Stimulated activated CD8-positive, alpha-beta memory T cell treated with anti-CD3 and anti-CD28 coated beads, Interleukin-15, amount 100 ng/mL, for 1 hour (primary cell): ENCODE measurements around the gene CFAP69.
"Not testable (repeated sequence)": the region's sequence is repeated elsewhere in the genome, so short reads cannot be mapped to it uniquely, and the experiment has no call there.

Source experiments
- DNase-seq: peaks from one replicate; pipeline ENCODE4 v3.0.0-alpha.2; 2020; ENCODE audit warnings: low read depth

Gene CFAP69

DNA sequence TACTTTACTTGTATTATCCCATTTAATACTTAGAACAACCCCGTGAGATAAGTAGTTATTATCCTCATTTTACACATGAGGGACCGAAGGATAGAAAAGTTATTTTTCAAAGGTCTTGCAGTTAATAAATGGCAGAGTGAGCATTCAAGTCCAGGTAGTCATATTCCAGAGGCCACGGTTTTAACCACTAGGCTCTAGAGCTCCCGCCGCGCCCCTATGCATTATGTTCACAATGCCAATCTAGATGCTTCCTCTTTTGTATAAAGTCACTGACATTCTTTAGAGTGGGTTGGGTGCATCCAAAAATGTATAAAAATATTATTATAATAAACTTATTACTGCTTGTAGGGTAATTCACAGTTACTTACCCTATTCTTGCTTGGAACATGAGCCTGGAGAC, 11.4 kb upstream of the CFAP69 start:
- DNase-seq = no peak

DNA sequence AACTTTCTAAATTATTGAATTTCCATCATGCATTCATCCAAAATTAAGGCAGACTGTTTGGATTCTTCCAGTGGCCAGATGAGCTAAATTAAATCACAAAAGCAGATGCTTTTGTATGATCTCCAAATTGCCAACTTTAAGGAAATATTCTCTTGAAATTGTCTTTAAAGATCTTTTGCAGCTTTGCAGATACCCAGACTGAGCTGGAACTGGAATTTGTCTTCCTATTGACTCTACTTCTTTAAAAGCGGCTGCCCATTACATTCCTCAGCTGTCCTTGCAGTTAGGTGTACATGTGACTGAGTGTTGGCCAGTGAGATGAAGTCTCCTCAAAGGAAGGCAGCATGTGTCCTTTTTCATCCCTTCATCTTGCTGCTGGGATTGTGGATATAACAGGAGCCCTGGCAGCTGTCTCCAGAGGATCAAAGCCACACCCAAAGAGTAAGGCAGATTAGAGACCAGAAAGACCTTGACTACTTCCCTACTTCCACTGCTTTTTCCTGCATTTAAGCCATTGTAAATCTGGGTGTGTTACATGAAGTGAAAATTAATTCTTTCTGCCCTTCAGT, 8.2 kb upstream of the CFAP69 start:
- DNase-seq = no peak

DNA sequence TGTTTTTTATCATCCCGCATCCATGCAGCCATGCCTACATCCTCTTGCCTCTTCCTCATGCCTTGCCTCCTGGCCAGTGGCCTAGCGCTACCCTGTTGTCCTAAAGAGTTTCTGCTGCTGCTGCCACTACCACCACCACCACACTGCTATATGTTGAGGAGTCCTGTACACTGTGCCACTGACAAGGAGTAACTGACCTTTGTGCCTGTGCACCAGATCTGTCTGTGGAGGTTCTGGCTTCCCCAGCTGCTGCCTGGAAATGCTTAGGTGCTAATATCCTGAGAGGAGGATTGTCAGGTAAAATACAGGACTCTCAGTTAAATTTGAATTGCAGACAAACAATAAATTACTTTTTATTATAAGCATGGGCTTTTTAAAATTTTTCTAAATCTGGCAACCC, 7.0 kb upstream of the CFAP69 start:
- DNase-seq = no peak

DNA sequence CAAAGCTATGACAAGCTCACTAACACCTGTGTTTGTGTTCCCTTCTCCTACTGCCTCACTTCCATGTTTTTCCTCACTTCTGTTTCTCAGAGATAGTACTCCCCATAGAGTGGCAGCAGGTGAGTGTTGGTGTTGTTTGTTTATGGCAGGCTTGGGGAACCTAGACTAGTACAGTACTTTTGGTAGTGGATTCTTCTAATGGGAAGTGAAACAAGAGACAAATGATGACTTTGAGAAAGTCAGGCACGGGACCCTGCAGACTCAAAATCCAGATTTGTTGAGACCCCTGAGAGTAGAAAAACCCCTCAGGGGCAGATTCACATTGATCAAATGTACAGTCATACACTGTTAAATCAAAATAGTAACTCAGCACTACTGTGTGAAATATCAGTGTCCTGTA, 6.4 kb upstream of the CFAP69 start:
- DNase-seq = no peak

DNA sequence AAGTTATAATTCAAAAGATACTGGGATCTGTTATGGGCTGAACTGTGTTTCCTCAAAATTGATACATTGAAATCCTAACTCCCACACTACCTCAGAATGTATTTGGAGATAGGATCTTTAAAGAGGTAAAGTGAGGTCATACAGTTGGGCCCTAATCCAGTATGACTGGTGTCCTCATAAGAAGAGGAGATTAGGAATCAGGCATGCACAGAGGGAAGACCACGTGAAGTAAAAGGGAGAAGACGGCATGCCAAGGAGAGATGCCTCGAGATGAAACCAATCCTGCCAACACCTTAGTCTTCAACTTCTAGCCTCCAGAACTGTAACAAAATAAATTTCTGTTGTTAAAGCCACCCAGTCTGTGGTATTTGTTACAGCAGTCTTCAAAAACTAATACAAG, 5.9 kb upstream of the CFAP69 start:
- DNase-seq = no peak

DNA sequence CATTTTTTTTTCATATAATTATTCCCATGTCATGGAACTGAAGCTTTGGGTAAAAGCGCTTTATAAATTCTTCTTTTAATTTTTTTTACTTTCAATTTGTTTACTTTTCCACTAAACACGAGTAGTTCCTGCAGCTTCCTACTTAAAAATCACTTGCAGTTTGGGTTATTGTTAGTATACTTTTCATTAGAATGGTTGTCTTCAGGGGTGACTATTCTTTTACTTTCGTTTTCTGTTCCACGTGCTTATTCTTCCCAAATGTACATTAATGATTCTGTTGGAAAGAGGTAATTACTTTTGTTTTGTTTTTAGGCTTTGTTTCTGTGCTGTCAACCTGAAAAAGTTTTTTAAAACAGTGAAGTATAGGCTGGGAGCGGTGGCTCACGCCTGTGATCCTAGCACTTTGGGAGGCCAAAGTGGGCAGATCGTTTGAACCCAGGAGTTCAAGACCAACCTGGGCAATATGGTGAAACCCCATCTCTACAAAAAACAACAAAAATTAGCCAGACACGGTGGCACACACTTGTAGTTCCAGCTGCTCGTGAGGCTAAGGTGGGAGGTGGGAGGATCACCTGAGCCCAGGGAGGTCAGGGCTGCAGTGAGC, 5.2 kb upstream of the CFAP69 start:
- DNase-seq = no peak

DNA sequence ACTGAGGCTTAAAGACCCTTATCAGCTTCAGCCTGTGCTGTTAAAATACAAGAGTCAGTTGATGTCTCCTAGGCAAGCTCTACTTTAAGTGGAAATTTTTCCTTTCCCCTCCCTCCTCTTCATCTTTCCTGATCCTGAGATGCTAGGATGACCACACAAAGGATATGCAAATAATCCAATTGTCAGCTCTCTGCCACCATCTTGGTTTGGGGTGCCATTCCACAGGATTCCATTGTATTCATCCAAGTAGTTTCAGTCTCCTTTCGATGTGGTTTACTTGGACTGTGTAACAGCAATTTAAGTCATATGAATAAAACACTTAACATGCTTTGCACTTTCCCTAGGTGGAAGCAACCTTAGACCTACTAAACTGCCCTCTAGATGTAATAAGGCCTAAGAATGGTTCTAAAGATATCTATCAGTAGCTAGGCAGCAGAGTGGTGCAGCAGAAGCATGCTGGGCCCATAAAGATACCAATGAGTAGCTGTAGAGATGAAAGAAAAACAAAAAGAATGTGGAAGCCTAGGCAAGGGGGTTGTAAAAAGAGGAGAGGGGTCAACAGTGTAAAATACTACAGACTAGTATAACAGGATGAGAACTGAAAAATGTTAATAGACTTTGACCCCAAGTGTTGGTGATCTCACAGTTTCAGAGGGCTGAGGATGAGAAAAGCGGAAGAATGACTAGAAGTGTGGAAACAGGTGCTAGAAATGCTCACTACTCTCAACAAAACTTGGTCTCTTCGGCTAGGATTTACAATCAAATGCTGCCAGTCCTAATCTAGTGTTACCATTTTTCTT, 2.4 kb upstream of the CFAP69 start:
- DNase-seq = no peak

DNA sequence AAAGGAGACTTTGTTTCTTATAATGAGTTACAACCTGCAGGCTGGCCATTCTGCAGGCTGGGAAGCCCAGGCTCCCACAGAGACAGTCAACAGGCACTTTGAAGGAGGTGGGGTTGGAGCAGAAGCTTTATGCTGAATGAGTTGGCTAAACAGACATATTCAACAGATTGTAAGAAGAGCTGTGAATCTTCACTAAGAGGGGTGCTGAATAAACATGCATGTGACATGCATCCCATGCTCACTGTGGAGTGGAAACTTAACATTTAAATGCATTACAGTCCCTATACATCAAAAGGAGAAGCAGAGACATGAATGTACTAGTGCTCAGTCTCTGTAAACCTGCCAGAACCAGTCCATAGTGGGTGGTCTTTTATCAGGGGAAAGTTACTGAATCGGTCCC, 1.4 kb upstream of the CFAP69 start:
- no peak for DNase-seq

DNA sequence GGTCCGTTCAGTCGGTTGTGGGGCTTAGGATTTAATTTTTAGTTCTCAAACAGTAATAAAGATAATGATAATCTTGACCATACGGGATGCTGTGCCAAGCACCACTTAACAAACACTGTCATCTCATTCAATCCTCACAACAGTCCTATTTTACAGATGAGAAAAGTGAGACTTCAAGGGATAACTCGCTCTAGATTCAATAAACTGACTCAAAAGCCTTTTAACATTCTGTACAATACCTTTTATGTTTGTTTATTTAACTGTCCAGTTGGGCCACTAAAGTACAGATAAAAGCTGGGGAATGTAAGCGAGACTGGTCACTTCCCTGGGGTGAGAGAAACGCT, 437 bp upstream of the CFAP69 start:
- no peak for DNase-seq

DNA sequence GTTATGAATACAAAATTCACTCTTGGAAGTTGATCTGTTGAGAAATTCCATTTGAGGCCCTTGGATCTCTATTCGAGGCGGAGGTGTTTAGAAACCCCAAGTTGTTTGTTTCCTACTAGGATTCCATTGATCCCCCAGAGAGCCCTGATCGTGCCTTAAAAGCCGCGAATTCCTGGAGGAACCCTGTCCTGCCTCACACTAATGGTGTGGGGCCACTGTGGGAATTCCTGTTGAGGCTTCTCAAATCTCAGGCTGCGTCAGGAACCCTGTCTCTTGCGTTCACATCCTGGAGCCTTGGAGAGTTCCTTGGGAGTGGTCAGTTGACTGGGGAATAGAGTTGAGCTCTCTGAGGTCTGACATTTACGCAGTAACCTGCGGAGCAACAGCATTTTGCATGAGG, 1.2 kb downstream of the CFAP69 start:
- DNase-seq = no peak

DNA sequence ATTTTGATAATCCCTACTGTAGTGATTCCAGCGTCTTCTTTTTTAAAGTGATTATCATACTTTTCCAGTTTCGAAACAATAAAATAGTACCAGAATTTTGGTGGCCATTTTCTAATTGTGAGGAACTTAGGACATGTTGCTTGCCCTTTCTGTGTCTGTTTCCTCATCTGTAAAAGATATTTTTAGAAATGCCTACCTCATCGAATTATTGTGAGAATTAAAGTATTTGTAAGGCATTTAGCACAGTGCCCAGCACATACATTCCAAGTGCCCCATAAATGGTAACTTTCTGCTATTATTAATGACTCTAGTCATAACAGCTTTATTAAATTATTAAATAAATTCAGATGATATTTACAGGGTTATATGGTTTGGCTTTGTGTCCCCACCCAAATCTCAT, 3.7 kb downstream of the CFAP69 start:
- DNase-seq = no peak

DNA sequence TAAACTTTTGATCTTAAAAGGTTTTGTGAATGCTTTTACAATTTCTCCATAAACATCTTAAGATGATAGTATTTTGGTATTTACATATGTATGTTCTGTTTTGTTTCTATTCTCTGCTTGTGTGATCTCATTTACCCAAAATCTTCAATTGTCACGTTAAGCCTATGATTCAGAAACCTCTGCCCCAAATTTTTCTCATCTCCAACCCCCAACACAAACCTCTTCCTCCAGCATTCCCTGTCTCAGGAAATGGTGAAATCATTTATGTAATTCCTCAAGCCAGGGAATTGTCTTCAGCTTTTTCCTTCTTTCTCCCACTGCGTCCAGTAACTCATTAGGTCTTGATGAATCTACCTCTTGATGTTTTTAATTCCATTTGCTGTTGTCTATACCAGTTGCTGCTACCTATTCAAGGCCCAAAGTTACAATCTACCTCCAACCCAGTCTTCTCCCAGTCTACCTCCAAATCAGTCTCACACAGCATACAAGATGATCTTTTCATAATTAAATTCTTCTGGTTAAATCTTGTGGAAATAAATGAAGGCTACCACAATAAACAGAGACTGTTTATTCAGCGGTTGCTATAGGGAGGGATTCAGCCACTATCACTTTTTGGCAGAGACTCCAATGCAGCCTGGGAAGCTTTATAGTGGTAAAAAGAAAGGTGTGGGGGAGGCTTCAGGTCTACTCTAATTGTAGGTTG, 5.8 kb downstream of the CFAP69 start:
- no peak for DNase-seq

DNA sequence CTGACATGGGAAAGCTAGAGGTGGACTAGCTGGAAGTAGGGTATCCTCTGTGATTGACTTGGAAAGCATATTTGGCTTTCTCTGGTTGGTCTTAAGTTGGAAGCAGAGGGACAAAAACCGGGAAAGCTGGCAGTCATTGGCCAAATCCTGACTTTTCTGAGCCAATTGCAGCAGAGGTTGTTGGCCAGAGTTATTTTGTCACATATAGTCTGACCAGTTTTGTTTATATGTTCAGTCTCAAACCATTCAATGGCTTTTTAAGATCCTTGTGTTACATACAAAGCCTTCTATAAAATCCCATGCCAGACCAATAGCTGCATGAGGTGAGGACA, 6.3 kb downstream of the CFAP69 start:
- DNase-seq = no peak

DNA sequence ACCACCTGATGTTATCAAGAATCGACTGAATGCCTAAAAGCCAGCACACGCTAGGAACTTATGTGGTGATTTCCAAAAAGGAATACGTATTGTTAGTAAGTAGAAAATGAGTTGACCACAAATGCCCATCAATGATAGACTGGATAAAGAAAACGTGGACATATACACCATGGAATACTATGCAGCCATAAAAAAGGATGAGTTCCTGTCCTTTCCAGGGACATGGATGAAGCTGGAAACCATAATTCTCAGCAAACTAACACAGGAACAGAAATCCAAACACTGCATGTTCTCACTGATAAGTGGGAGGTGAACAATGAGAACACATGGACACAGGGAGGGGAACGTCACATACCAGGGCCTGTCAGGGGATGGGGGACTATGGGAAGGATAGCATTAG, 11.0 kb downstream of the CFAP69 start:
- DNase-seq = not testable (repeated sequence)

DNA sequence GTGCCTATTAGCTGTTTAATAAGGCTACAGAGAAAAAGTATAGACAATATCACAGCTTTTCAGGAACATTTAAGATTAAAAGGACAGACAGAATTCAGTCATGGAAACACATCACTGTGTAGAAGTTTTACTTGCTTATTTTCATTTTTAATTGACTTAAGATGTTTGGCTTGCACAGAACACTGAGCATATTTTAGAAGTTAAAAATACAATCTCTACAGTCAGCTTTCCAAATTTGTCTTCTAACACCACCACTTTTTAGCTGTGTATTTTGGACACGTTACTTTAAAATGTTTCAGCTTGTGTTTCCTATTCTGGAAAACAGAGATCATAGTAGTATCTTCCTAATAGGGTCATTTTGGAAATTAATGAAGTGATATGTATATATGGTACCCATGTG, 11.8 kb downstream of the CFAP69 start:
- DNase-seq = no peak

DNA sequence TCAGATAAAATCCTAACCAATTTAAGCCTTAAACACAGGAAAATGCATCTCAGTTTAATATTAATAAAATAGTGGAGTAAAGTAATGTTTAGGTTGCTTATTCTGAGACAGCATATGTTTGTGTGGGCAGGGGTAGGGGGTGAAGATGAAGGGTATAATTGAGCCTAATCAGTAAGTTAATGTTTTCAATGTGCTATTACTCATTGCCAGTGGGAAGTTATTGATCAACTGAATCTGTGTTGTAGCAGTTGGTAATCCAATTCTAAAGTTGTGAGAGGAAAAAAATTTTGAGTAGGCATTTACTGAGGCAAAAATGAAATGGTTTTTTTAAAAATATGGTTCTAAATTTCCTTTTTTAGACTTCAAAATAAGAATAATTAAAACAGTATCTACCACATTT, 16.5 kb downstream of the CFAP69 start:
- no peak for DNase-seq

DNA sequence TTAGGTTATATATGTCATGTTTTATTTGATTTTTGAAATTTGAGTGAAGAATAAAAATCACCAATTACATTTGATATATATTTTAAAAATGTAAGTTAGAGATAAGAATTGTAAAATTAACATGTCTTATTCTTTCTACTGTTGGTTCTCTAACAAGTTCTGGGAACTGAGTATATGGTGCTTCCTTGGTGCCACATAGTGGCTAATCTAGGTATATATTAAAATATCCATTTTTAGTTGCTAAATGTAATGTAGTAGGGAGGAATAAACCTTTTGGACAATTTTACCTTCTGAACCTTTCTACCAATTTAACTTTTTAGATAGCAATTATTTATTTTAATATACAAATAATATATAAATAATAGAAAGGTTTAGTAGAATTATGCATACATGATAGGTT, 17.5 kb downstream of the CFAP69 start:
- no peak for DNase-seq

DNA sequence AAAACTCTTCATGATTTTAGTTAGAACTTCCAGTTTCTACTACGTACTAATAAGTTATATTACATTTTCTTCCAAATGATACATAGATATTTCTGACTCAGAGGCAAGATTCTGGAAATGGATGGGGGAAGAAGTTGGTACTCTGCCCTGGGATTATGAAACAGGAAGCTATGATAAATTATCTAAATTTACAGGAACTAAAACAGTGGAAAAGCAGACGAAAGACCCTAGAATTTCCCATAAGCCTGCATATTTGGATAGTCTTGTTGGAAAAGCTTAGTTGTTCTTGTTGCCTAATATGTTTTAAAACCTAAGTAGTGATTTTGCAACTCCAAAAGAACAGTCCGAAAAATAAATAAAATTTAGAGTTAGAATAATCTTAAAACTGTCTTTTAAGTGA, 21.8 kb downstream of the CFAP69 start:
- DNase-seq = no peak

DNA sequence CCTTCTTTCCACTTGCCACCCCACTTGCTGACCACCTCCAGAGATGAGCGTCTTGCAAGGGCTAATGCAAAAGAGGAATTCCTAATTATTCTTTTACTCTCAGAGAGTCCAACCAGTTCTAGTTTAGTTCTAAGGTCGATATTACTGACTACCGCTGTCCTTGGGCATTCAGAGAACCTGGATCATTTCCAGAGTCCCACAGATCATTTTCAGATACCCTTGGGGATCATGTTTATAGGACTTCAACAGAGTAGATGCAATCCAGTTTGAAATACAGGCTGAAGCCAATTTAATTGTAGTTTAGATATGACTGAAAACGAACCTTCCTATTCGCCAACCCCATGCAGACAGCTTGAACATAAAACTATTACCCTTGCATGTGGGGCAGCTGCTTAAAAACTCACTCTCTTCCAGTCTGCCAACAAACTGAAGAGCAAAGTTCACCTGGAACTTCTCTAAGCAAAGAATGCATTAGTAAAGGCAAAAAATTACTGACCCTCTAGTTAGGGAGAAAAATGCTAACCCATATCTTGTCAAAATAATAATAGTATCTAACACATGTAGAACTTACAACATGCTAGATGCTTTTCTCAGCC, 22.4 kb downstream of the CFAP69 start:
- DNase-seq = no peak

DNA sequence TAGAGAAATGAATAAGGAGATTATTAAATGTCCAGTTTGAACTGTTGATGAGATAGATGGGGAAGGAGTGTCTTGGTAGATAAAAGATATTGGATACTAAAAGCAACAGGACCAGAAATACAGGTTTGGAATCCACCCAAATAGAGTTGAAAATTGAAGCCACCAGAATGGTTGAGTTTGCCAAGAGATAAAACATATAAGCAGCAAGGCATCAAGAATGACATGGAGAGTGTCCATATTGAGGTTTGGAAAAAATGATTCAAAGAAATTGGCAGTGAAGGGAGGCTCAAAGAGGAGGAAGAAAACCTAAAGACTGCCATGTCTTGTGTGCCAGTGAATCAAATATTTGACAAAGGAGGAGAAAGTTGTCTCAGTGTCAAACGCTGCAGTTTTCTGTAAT, 24.2 kb downstream of the CFAP69 start:
- no peak for DNase-seq

DNA sequence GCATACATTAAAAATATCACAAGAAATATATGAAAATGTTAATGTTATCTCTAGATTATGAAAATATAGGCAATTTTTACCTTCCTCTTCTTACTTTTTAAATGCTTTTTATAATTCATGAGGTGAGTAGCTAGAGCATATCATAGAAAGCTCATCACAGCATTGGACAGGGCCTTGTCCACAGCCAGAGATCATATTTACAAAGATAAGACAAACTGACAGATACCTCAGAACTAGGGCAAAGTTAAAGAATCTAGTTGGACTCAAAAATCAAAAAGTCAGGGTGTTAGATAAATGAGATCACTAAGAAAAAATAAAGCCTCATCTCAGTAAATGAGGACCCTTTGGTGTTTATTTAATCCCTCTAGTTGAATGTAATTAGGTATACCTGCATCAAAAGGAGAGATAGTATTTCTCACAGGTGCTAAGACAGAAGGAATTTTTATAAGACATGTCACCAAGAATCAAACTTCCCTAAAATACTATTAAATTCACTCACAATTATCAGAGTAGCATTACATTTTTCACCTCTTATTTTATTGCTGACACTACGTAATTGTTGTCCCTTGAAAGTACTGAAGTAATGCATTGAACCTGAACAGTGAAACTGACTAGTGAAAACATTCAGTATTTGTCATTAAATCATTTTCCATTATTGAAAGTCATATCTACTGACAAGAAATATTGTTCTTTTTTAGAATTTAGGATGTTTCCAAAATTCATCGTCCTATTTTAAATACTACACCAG, 25.6 kb downstream of the CFAP69 start:
- no peak for DNase-seq

DNA sequence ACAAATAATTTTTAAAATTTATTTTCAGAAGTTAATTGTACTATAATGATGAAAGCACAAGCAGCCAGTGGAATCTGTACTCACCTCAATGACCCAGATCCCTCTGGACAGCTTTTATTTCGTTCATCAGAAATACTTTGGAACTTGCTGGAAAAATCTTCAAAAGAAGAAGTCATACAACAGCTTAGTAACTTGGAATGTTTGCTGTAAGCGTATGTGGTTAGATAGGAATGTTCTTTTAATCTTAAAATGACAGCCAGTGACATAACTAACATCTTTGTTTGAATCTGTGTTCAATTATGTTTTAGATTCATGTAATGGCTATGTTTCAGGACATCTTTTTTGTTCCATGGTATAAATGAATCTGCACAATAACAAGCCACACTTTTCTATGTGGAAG, 26.8 kb downstream of the CFAP69 start:
- no peak for DNase-seq
